ENCODE results near the gene UNC93A.

DNA sequence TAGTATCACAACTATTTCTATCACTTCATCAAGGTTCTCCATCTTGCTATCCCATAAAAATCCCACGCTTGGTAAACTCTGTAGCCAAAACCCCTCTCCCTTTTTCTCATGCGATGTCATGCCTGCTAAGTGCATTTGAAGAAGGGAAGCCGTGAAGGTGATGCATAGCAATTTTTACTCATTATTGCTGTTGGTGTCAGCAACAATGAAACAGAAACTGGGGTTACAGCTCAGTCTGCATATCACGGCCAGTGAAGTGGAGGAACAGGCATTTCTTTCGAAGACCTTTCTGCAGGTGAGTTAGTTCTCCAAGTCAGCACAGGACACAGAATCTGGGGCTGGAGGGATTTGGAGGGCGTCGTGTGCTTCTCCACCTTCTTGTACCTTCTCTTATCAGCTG is 5.8 kb downstream of the UNC93A start:
- TF ChIP-seq POLR2AphosphoS5 (IDR thresholded peaks at IDR 0.05), result no peak
- TF ChIP-seq, protein P1, sequence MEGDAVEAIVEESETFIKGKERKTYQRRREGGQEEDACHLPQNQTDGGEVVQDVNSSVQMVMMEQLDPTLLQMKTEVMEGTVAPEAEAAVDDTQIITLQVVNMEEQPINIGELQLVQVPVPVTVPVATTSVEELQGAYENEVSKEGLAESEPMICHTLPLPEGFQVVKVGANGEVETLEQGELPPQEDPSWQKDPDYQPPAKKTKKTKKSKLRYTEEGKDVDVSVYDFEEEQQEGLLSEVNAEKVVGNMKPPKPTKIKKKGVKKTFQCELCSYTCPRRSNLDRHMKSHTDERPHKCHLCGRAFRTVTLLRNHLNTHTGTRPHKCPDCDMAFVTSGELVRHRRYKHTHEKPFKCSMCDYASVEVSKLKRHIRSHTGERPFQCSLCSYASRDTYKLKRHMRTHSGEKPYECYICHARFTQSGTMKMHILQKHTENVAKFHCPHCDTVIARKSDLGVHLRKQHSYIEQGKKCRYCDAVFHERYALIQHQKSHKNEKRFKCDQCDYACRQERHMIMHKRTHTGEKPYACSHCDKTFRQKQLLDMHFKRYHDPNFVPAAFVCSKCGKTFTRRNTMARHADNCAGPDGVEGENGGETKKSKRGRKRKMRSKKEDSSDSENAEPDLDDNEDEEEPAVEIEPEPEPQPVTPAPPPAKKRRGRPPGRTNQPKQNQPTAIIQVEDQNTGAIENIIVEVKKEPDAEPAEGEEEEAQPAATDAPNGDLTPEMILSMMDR (IDR thresholded peaks at IDR 0.05), result no peak

Data from upper lobe of left lung (tissue), 4 donors.